DMS53 treated with DMSO at 0.1 percent for 48 hours (cell line): Measurements from ENCODE around the gene SPN.
A peak's percentile ranks its signal among the peaks of the same experiment; 100 is the strongest.
"Not testable (repeated sequence)": the region's sequence is repeated elsewhere in the genome, so short reads cannot be mapped to it uniquely, and the experiment has no call there.

Experiments used
- DNase-seq: peaks from one replicate; lab custom pipeline; 2025; ENCODE audit not compliant: unreplicated experiment; lab: John Stamatoyannopoulos, UW

The SPN gene, protein sequence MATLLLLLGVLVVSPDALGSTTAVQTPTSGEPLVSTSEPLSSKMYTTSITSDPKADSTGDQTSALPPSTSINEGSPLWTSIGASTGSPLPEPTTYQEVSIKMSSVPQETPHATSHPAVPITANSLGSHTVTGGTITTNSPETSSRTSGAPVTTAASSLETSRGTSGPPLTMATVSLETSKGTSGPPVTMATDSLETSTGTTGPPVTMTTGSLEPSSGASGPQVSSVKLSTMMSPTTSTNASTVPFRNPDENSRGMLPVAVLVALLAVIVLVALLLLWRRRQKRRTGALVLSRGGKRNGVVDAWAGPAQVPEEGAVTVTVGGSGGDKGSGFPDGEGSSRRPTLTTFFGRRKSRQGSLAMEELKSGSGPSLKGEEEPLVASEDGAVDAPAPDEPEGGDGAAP

DNA sequence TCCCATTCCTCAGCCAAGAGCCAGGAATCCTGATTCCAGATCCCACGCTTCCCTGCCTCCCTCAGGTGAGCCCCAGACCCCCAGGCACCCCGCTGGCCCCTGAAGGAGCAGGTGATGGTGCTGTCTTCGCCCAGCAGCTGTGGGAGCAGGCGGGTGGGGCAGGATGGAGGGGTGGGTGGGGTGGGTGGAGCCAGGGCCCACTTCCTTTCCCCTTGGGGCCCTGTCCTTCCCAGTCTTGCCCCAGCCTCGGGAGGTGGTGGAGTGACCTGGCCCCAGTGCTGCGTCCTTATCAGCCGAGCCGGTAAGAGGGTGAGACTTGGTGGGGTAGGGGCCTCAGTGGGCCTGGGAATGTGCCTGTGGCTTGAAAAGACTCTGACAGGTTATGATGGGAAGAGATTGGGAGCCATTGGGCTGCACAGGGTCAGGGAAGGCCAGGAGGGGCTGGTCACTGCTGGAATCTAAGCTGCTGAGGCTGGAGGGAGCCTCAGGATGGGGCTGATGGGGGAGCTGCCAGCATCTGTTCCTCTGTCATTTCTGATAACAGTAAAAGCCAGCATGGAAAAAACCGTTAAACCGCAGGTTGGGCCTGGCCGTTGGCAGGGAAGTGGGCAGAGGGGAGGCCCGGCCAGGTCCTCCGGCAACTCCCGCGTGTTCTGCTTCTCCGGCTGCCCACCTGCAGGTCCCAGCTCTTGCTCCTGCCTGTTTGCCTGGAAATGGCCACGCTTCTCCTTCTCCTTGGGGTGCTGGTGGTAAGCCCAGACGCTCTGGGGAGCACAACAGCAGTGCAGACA, at the start of gene SPN:
SPN (plus strand) TSS at position 232 of the 791 bp plus-strand sequence; CDS start at position 714, 482 bp downstream.
- no peak for DNase-seq

DNA sequence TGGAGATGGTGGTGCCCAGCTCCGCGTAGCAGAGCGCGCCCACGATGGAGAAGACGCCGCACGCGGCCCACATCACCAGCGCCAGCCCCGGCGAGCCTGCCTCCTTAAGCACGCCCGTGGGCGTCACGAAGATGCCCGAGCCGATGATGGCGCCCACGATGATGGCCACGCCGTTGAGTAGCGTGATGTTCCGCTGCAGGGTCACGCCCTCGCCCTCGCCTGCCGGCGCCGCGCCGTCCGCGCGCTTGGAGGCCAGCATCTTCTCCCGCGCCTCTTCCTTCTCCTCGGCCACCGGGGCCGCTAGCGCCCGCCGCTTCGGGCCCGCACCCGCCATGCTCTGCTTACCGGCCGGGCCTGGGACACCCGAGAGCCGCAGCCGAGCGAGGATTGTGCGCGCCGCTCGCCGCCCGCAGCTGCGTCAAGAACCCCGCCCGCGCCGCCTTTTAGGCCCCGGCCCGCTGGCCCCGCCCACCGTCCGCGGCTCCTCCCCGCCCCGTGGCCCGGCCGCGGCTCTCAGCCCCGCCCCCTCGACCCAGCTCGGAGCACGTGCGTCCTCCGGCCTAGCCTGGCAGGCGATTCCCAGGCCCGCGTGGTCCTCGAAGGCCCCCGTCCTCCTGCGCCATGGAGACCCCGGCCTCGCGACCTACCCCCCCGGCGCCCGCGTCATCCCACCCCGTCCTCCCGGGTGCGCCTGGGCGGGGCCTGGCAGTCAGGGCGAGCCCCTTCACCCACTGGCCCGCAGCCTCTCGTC, 49.6 kb upstream of the SPN start:
- peak; percentile 30 for DNase-seq

DNA sequence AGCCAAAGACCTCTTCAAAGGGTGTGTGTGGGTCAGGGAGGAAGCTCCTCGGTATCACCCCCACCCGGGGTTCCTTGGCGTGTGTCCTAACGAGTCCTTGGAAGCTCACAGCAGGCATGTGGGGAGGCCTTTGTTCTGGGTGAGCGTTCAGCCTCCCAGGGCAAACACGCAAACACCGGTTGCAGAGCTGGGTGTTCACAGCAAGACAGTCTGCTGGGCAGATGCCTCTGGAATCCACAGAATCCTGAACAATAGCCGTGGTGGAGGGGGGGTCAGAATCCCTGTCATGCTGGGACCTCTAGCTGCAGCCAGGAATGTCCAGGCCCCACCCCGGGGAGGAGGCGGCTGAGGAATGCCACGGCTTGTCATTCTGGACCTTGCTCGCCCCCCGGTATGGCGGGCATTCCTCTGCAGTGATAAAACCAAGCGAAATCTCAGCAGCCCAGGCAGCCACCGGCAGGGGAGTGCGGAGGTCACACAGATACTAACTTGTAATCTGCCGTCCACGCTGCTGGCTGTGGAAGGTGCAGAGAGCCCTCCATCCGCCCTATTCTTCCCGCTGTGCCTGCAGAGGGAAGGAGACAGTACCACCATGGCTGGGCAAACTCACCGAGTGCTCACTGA, 48.2 kb upstream of the SPN start:
- not testable (repeated sequence) for DNase-seq

DNA sequence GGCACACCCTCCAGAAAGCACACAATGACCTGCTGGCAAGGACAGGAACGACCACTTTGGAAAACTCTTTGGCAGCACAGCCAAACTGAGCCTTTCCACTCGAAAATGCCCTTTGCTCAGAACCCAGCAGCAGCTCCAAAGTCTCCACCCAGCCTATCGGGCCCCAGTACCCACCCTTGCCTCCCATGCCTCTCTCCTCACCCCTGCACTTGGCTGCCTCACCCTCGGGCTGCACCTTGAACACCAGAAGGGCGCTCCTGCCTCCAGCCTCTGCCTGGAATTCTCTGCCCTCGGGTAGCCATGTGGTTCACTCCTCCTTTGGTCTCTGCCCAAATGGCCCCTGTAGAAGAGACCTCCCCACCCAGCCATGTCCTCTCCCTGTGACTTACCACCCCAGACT, 46.9 kb upstream of the SPN start:
- not testable (repeated sequence) for DNase-seq

DNA sequence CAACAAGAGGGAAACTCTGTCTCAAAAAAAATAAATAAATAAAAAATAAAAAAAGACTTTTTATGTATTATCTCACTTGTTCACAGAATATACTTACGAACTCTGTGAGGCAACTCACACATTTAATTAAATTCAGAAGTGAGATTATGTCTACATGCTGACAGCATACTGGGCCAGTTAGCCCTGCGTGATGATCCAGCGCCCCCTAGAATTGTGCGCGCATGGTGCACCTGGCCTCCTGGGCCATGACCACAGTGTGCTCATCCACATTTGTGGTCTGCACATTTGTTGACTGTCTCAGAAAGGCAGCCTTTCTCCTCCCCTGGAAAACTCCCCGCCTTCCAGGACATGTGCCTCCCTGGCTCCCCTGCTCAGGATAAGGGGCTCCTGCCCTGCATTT, 42.5 kb upstream of the SPN start:
- not testable (repeated sequence) for DNase-seq

DNA sequence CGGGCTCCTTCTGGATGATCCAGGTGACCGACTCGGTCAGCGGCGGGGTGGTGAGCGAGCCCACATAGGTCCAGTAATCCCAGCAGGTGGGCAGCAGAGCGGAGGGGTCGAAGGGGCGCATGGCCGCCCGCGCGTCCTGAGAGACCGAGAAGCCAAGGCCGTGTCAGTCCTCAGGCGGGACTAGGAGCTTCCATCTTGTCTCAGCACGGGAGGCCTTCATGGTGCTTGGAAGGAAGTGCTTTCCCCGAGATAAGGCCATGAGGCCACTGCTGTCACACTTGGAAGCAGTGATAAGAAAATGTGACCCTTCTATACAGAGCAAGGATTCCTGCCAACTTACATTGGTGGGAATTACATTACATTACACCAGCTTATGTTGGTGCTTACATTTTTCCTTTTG, 40.3 kb upstream of the SPN start:
- not testable (repeated sequence) for DNase-seq

DNA sequence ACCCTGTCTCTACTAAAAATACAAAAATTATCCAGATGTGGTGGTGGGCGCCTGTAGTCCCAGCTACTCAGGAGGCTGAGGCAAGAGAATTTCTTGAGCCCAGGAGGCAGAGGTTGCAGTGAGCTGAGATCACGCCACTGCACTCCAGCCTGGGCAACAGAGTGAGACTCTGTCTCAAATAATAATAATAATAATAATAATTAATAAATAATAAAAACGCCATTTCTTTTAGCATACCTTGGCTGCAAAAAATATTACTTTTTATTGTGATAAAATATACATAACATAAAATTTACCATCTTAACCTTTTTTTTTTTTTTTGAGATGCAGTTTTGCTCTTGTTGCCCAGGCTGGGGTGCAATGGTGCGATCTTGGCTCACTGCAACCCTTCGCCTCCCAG, 39.8 kb upstream of the SPN start:
- DNase-seq = not testable (repeated sequence)

DNA sequence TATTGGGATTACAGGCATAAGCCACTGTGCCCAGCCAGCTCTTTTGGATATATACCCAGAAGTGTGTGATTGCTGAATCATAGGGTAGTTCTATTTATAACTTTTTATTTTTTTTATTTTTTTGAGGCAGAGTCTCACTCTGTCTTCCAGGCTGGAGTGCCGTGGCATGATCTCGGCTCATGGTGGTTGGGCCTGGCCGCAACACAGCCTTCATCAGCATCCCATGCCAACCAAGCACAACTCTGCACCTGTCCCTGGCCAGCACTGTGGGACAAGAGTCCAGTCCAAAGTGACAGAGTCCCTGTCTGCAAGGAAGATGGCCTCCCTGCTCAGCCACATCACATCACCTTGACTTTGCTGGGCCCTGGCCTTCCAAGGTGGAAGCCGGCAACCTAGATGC, 37.9 kb upstream of the SPN start:
- not testable (repeated sequence) for DNase-seq

DNA sequence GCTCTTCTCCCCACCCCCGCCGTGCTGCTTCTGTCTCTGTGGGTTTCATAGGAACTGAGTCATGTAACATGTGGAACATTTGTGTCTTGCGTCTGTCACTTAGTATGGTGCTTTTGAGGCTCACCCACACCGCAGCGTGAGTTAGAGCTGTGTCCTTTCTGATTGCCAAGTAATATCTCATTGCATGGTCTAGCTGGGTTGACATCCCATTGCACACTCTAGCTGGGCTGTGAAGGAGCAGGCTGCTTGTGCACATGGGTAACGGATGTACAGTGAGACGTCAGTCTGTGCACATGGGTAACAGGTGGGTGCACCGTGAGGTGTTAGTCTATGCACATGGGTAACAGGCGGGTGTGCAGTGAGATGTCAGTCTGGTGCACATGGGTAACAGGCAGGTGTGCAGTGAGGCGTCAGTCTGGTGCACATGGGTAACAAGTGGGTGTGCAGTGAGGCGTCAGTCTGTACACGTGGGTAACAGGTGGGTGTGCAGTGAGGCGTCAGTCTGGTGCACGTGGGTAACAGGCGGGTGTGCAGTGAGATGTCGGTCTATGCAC, 36.2 kb upstream of the SPN start:
- DNase-seq = not testable (repeated sequence)

DNA sequence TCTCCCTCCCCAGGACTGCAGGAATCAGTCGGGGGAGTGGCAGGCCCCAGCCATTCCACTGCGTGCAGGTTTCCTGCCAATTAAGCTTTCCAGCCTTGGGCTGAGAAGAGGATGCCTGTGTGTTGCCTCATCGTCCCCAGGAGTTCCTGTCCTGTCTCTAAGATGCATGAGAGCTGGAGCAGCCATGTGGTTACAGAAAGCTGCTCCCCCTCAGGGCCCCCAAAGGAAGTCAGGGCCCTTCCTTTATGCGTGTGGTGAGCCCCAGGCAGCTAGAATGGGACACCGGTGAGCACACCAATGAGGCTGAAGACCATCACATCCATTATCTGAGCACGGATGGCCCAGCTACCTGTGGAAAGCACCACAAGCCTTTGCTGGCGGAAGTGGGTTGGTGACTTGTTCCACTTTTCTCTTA, 35.4 kb upstream of the SPN start:
- DNase-seq = not testable (repeated sequence)

DNA sequence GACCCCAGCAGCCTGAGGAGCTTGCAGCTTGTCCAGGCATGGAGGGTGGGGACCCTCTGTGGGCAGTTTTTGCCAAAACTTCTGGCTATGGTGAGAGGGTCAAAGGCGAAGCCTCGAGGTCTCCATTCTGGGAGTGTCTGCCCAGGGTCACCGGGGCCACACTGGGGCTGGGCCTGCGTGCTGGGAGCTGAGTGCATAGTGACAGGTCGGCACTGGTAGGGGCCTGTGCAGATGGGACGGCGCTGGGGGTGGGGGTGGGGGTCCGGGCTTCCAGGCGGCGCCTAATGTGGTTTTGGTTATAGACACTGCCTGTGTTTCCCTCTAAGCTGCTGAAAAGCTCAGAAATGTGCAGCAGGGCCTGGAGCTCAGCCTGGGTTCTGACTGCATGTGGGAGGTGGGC, 34.3 kb upstream of the SPN start:
- not testable (repeated sequence) for DNase-seq

DNA sequence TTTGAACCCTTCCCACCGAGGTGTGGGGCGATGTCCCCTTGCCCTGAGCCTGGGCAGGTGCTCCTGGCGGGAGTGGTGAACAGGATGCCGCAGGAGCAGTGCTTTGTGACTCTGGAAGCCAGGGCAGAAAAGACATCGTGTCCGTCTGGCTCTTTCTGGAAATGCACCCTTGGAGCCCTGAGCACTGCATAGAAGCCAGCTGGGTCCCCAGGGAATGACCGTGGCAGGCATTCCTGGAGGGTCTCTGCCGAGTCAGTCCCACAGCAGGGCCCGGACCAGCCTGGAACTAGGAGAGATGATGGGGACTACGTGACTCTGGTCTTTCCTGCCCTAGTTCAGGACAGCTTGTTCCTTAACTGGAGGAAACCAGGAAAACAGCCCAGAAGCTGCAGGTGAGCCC, 33.7 kb upstream of the SPN start:
- DNase-seq = not testable (repeated sequence)

DNA sequence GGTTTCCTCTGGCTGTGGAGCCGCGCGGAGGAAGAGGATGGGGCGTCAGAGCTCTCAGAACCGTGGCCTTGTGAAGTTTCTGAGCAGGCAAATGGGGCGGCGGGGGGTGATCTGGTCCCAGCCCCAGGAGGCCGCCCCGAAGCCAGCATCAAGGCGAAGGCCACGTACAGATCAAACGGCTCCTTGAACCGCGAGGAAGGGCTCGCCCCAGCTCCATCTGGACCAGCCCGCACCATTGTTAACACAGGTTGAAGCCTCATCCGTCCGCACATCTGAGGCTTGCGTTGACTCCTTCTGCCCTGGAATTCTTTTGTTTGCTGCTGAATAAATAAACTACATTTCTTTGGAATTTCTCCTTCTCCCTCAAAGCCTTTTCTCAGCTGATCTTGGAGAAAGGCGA, 31.4 kb upstream of the SPN start:
- not testable (repeated sequence) for DNase-seq

DNA sequence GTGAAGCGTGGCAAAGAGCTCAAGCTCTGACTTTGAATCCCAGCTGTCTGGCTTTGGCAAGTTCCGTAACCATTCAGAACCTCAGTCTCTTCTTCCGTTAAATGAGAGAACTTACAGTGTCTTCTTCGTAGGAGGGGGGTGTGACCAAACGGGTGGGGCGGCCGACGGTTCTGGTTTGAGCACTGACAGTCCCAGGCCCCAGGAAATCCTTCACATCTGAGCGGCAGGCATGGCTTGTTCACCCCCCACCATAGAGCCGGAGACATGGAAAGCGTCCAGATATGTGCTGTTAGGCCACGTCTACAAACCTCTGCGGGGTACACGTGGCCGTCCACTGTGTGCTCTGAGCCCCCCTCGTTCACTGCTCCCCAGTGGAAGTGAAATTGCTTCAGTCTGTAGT, 27.1 kb upstream of the SPN start:
- not testable (repeated sequence) for DNase-seq

DNA sequence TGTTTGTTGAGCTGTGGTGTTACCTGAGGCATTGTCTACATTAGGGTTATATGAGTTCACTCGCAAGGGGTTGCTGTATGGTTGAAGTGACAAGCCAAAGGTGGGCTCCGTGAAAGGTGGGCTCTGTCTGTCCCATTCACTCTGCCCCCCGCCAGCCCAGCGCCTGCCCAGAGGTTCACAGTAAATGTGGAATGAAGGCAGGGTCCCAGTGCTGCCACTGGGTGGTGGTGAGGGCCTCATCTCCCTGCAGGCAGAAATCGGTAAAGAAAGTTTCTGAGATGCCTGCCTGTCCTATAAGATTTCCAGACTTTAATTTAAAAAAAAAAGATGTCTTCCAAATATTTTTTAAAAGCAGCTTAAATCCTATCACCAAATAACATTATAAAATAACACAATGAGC, 26.7 kb upstream of the SPN start:
- not testable (repeated sequence) for DNase-seq

DNA sequence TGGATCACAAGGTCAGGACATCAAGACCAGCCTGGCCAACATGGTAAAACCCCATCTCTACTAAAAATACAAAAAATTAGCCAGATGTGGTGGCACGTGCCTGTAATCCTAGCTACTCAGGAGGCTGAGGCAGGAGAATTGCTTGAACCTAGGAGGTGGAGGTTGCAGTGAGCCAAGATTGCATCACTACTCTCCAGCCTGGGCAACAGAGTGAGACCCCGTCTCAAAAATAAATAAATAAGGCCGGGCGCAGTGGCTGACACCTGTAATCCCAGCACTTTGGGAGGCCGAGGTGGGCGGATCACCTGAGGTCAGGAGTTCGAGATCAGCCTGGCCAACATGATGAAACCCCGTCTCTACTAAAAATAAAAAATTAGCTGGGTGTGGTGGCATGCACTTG, 24.3 kb upstream of the SPN start:
- DNase-seq = not testable (repeated sequence)

DNA sequence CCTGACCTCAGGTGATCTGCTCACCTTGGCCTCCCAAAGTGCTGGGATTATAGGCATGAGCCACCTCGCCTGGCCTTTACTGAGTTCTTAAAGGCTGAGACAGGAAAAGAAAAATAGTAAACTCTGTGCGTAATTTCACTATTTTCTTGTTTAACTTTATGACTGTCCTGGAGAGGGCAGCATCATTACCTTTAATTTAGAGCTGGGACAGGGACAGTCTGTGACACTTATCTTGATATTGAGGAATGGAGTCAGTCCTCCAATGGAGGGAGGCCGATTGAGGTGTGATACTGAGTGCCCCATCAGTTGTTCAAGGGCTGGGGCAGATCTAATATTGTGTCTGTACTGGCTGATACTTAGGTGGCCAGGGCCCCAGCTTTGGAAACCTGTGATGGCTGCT, 21.5 kb upstream of the SPN start:
- DNase-seq = no peak

DNA sequence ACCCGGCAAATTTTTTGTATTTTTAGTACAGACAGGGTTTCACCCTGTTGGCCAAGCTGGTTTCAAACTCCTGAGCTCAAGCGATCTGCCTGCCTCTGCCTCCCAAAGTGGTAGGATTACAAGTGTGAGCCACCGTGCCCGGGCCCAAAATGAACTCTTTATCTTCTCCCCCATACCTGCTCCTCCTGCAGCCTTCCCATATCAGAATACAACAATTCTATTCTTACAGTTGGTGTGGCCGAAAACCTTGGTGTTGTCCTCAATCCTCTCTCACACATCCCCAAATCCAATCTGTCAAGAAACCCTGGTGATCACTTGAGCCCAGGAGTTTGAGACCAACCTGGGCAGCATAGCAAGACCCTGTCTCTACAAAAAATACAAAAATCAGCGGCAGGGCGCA, 19.5 kb upstream of the SPN start:
- DNase-seq = no peak

DNA sequence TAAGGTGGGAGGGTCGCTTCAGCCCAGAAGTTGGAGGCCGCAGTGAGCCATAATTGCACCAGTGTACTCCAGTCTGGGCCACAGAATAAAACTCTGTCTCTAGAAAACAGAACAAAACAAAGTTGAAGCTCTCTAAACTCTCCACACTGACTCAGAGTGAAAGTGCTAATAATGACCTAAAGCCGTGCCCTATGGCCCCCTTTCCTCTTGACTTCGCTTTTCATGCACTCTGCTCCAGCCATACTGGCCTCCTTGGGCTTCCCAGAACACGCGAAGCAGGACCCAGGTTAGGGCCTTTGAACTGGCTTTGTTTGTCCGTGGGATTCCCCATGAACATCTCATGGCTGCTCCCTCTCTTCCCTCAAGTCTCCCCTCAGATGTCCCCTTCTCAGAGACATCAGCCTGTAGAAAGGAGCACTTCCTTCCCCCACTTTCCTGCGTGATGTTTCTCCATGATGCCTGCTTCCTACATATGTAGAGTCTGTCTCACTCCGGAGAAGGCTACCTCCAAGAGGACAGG, 18.6 kb upstream of the SPN start:
- DNase-seq = no peak

DNA sequence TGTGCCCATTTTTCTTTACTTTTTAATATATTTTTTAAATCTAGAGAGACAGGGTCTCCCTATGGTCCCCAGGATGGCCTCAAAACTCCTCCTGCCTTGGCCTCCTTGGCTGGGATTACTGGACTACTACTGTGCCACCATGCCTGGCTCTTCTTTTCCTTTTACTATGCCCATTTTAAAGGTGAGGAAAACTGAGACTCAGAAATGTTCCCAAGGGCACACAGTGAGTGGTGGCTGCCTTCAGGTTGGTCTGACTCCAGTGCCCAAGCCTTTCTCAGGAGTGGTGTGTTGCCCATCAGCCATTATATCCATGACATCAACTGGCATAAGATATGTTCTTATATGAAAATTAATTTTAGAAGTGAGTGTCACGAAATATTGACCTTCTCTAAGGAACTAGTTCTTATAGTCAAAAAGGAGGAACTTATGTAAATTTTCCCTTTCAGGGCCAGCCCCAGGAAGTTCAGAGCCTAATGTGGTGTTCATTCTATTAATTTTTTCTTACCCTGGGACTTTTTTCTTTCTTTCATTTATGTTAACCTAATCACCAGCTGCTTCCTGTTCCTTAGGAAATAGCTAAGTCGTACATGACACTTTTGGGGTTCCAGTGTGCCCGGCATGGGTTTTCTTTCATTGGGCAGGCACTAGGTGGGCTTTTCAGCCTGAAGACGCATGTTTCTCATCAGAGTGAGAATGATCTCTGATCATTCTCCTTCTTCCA, 17.9 kb upstream of the SPN start:
- DNase-seq = no peak
